GM12801 (cell line): ENCODE results near the gene CHST14.

Experiments
- TF ChIP-seq, protein P1 (sequence below): IDR thresholded peaks from one replicate; pipeline ENCODE4 v1.5.1; 2011; ENCODE audit warnings: control low read depth; ENCODE audit not compliant: insufficient read length; ENCODE audit errors: extremely low read depth

Gene CHST14

DNA sequence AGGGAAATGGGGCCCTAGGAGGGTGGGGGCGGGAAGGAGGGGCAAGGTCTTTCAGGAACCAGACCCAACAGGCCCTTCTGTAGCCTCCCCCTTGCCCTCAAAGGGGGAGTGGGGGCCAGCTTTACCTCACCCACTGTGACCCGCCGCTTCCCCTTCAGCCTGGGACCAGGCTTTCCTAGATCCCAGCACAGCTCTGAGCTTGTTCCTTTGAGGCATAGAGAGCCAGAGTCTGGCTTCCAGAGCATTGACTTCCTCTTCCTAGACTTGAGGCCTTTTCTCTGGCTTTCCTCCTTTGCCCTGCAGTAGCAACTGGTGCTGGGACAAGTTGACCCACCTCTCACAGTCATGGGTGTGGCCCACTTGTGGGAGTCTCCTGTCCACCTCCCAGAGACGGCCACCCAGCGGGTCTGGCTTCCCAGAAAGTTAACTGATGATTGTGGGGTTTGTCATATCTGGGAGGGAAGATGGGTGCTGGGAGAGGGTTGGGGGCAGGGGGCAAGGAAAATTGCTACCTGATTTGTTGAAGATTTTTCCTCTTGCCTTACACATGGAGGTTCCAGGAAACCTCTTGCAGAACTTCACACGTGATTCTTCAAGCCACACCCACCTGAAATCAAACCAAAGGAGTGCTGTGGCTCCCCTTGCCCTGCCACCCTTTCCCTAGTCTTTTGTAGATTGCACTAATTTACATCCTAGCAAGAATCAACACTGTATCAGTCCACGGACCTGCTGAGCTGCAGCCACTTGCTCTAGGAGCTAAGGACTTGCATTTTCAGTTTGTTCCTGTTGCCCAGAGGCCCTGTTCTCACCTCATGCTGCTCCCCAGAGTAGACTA is 4.1 kb upstream of the CHST14 start:
- TF ChIP-seq, protein P1, sequence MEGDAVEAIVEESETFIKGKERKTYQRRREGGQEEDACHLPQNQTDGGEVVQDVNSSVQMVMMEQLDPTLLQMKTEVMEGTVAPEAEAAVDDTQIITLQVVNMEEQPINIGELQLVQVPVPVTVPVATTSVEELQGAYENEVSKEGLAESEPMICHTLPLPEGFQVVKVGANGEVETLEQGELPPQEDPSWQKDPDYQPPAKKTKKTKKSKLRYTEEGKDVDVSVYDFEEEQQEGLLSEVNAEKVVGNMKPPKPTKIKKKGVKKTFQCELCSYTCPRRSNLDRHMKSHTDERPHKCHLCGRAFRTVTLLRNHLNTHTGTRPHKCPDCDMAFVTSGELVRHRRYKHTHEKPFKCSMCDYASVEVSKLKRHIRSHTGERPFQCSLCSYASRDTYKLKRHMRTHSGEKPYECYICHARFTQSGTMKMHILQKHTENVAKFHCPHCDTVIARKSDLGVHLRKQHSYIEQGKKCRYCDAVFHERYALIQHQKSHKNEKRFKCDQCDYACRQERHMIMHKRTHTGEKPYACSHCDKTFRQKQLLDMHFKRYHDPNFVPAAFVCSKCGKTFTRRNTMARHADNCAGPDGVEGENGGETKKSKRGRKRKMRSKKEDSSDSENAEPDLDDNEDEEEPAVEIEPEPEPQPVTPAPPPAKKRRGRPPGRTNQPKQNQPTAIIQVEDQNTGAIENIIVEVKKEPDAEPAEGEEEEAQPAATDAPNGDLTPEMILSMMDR = no peak

DNA sequence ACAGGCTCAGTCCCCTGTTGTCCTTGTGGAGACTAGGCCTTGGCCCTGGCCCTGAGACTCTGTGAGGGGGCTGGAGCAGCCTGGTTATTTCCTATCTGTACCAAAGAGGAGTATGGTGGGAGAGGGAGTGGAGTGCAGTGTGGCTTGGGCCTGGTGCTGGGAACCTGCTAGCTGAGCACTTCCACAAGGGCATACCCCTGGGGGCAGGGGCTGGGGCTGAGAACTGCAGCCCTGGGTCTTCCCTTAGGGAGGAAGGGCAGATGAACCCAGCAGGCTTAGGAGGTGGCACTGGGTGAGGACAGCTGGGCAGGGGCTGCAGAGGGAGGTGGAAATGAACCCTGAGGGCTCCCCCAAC is 3.5 kb upstream of the CHST14 start:
- TF ChIP-seq, protein P1 = no peak

DNA sequence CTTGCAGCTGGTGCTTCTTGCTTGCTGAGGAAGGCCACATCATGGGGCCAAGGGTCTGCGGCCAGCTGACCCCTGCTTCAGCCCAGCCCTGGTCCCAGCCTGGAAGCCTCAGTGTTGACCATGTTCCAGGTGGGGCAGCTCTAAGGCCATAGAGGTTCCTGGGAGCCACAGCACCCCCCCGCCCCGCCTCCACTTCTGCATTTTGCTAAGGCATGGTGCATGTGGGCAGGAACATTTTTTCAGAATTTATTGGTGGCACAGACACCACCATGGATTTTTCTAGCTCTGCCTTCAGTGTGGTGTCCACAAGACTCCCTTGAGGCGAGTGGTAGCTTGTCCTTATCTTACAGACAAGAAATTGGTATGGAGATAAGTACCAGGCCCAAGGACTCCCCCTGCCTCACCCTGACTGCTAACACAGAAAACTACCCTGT is 1.9 kb upstream of the CHST14 start:
- TF ChIP-seq, protein P1 = no peak

DNA sequence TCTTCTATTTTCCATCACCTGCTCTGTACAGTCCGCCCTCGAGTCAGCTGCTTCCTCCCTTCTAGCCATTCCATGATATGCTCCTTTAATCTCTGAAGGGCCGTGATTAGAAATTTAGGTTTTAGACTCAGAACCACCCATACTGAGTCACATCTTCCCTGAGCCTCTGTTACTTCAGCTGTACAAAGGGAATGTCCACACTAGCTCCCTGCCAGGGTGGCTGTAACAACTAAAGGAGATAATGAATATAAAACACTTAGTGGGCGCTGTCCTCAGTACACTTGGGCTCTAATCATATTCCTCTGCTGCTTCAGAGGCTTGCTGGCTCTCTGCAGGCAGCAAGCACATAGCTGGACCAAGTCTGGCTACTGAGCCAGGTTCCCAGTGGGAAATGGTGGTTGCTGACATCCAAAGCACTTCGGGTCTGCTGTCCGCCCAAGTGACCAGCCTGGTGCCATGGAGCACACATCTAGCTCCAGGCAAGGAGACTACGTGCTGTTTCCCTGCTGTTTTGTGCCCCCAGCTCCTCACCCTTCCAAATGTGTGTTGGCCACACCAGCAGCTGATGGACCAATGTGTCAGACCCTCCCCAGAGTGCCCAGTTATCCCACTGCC is 901 bp upstream of the CHST14 start:
- TF ChIP-seq, protein P1 = no peak

DNA sequence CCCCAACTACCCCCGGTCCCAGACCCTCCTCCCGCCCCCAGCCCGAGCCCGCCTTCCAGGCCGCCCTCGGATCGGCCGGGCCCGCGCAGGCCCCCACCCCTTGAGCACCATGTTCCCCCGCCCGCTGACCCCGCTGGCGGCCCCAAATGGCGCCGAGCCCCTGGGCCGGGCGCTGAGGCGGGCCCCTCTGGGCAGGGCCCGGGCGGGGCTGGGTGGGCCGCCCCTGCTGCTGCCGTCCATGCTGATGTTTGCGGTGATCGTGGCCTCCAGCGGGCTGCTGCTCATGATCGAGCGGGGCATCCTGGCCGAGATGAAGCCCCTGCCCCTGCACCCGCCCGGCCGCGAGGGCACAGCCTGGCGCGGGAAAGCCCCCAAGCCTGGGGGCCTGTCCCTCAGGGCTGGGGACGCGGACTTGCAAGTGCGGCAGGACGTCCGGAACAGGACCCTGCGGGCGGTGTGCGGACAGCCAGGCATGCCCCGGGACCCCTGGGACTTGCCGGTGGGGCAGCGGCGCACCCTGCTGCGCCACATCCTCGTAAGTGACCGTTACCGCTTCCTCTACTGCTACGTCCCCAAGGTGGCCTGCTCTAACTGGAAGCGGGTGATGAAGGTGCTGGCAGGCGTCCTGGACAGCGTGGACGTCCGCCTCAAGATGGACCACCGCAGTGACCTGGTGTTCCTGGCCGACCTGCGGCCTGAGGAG is 472 bp downstream of the CHST14 start:
- TF ChIP-seq, protein P1 = no peak

DNA sequence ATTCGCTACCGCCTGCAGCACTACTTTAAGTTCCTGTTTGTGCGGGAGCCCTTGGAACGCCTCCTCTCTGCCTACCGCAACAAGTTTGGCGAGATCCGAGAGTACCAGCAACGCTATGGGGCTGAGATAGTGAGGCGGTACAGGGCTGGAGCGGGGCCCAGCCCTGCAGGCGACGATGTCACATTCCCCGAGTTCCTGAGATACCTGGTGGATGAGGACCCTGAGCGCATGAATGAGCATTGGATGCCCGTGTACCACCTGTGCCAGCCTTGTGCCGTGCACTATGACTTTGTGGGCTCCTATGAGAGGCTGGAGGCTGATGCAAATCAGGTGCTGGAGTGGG is 995 bp downstream of the CHST14 start:
- TF ChIP-seq, protein P1 = no peak

DNA sequence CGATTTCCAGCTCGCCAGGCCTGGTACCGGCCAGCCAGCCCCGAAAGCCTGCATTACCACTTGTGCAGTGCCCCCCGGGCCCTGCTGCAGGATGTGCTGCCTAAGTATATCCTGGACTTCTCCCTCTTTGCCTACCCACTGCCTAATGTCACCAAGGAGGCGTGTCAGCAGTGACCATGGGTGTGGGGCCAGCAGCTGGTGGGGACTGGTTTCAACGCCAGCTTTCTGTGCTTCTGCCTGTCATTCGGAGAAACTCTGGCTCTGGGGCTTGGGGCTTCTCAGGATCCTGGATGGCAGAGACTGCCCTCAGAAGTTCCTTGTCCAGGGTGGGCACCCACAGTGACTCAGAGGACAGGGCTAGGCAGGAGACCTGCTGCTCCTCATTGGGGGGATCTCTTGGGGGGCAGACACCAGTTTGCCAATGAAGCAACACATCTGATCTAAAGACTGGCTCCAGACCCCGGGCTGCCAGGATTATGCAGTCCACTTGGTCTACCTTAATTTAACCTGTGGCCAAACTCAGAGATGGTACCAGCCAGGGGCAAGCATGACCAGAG is 1.5 kb downstream of the CHST14 start:
- TF ChIP-seq, protein P1 = no peak
